Neural progenitor cell (in vitro differentiated cells): ENCODE data around the gene POLR2H.

Source experiments
- EZH2 ChIP-seq: fragments of 200-600 bp; sonication (generic); IDR thresholded peaks from 2 replicates; pipeline ENCODE4 v1.6.1; 2017; ENCODE audit warnings: antibody characterized with exemption, mild to moderate bottlenecking, moderate library complexity
- EZH2phosphoT487 ChIP-seq: fragments of 200-600 bp; sonication (generic); IDR thresholded peaks from 2 replicates; pipeline ENCODE4 v1.6.1; 2017; ENCODE audit warnings: antibody characterized with exemption
- TF ChIP-seq, protein P1 (sequence below): fragments of 200-600 bp; sonication (generic); IDR thresholded peaks from 2 replicates; pipeline ENCODE4 v1.5.1; 2017; ENCODE audit warnings: antibody characterized with exemption, mild to moderate bottlenecking

DNA sequence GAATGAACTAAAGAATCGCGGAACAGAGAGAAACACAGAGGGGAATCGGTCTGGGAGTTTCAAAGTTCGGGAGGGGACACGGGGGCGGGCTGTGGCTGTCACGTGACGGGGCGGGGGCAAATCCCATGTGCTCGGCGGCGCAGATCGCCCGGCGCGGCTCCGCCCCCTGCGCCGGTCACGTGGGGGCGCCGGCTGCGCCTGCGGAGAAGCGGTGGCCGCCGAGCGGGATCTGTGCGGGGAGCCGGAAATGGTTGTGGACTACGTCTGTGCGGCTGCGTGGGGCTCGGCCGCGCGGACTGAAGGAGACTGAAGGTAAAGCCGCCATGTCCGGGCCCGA lies 47.2 kb upstream of the POLR2H start, which contains the start of gene EIF4G1:
- TF ChIP-seq, protein P1, sequence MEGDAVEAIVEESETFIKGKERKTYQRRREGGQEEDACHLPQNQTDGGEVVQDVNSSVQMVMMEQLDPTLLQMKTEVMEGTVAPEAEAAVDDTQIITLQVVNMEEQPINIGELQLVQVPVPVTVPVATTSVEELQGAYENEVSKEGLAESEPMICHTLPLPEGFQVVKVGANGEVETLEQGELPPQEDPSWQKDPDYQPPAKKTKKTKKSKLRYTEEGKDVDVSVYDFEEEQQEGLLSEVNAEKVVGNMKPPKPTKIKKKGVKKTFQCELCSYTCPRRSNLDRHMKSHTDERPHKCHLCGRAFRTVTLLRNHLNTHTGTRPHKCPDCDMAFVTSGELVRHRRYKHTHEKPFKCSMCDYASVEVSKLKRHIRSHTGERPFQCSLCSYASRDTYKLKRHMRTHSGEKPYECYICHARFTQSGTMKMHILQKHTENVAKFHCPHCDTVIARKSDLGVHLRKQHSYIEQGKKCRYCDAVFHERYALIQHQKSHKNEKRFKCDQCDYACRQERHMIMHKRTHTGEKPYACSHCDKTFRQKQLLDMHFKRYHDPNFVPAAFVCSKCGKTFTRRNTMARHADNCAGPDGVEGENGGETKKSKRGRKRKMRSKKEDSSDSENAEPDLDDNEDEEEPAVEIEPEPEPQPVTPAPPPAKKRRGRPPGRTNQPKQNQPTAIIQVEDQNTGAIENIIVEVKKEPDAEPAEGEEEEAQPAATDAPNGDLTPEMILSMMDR = no peak
- TF ChIP-seq EZH2 (no peak), EZH2phosphoT487 (no peak)
